ENCODE results near the gene AKIRIN1.
"Not testable (repeated sequence)": the region's sequence is repeated elsewhere in the genome, so short reads cannot be mapped to it uniquely, and the experiment has no call there.

AKIRIN1 gene

GRCh38 chr1:38973659-38974437 lies 17.2 kb upstream of the AKIRIN1 start:
- Histone ChIP-seq H4K91ac (ENCODE audit: low read length) (no peak overlapping the region), H3K23ac (ENCODE audit: low read length in 2 of 2) (no peak overlapping the region), H3K36me3 (ENCODE audit: control insufficient read depth in 1 of 2, insufficient read depth in 2 of 2, low read depth in 1 of 2, low read length in 2 of 2) (no peaks in the 10 kb centered on the region), H4K8ac (ENCODE audit: low read length) (no peak overlapping the region), H2AFZ (ENCODE audit: low read depth, low read length) (no peak overlapping the region), H3K4me2 (ENCODE audit: low read length, poor library complexity, severe bottlenecking) (no peak overlapping the region), H3K27ac (ENCODE audit: low read length, poor library complexity, severe bottlenecking) (no peak overlapping the region), H2BK12ac (ENCODE audit: low read length in 2 of 2) (no peak overlapping the region), H2BK15ac (ENCODE audit: low read depth, poor library complexity, severe bottlenecking) (no peak overlapping the region), H3K27me3 (ENCODE audit: control insufficient read depth in 1 of 2, insufficient read depth in 1 of 2, low read length in 2 of 2) (no peaks in the 10 kb centered on the region), H3K18ac (ENCODE audit: low read depth in 1 of 2, low read length in 2 of 2) (no peak overlapping the region), H3K9ac (ENCODE audit: low read length) (no peak overlapping the region), H3K4me3 (ENCODE audit: insufficient read depth in 1 of 2, low read depth in 1 of 2, low read length in 2 of 2) (no peak overlapping the region), H3K79me1 (replicated peaks; ENCODE audit: low read length, poor library complexity, severe bottlenecking) (no peaks in the 10 kb centered on the region), H3K9me3 (ENCODE audit: control insufficient read depth, low read length) (peaks cover 6% of the 10 kb centered on the region), H3K4ac (ENCODE audit: low read depth in 1 of 2, low read length in 2 of 2) (no peak overlapping the region), H3K4me1 (ENCODE audit: control insufficient read depth, insufficient read depth, low read depth, low read length) (no peaks in the 10 kb centered on the region), H2BK120ac (ENCODE audit: low read depth, low read length) (no peak overlapping the region), H2BK5ac (ENCODE audit: low read depth, low read length, poor library complexity, severe bottlenecking) (no peak overlapping the region), H2AK5ac (ENCODE audit: low read length, severe bottlenecking) (no peak overlapping the region), H3K14ac (ENCODE audit: low read length in 2 of 2) (no peak overlapping the region)
- DNase-seq, result no peak
- WGBS, result 86% methylated on average over 10 of the region's 13 CpGs

GRCh38 chr1:38977399-38978244 lies 13.5 kb upstream of the AKIRIN1 start:
- not testable (repeated sequence) for H3K4me3 ChIP-seq (ENCODE audit: insufficient read depth in 1 of 2, low read depth in 1 of 2, low read length in 2 of 2); H2AFZ ChIP-seq (ENCODE audit: low read depth, low read length); H3K18ac ChIP-seq (ENCODE audit: low read depth in 1 of 2, low read length in 2 of 2); H3K9me3 ChIP-seq (ENCODE audit: control insufficient read depth, low read length); H3K4ac ChIP-seq (ENCODE audit: low read depth in 1 of 2, low read length in 2 of 2); H3K27me3 ChIP-seq (ENCODE audit: control insufficient read depth in 1 of 2, insufficient read depth in 1 of 2, low read length in 2 of 2); H3K36me3 ChIP-seq (ENCODE audit: control insufficient read depth in 1 of 2, insufficient read depth in 2 of 2, low read depth in 1 of 2, low read length in 2 of 2); DNase-seq; H3K79me1 ChIP-seq (replicated peaks; ENCODE audit: low read length, poor library complexity, severe bottlenecking); H3K4me2 ChIP-seq (ENCODE audit: low read length, poor library complexity, severe bottlenecking); H2AK5ac ChIP-seq (ENCODE audit: low read length, severe bottlenecking); H2BK5ac ChIP-seq (ENCODE audit: low read depth, low read length, poor library complexity, severe bottlenecking); H3K14ac ChIP-seq (ENCODE audit: low read length in 2 of 2); H4K91ac ChIP-seq (ENCODE audit: low read length); H3K4me1 ChIP-seq (ENCODE audit: control insufficient read depth, insufficient read depth, low read depth, low read length); H4K8ac ChIP-seq (ENCODE audit: low read length); H3K9ac ChIP-seq (ENCODE audit: low read length); H3K27ac ChIP-seq (ENCODE audit: low read length, poor library complexity, severe bottlenecking); H2BK15ac ChIP-seq (ENCODE audit: low read depth, poor library complexity, severe bottlenecking); H2BK120ac ChIP-seq (ENCODE audit: low read depth, low read length); H2BK12ac ChIP-seq (ENCODE audit: low read length in 2 of 2); H3K23ac ChIP-seq (ENCODE audit: low read length in 2 of 2)
- 95% methylated on average over 8 of the region's 12 CpGs for WGBS

GRCh38 chr1:38978245-38978542 lies 12.9 kb upstream of the AKIRIN1 start:
- not testable (repeated sequence) for H4K8ac ChIP-seq (ENCODE audit: low read length); H2BK12ac ChIP-seq (ENCODE audit: low read length in 2 of 2); H3K9ac ChIP-seq (ENCODE audit: low read length); H3K4me3 ChIP-seq (ENCODE audit: insufficient read depth in 1 of 2, low read depth in 1 of 2, low read length in 2 of 2); H3K4me2 ChIP-seq (ENCODE audit: low read length, poor library complexity, severe bottlenecking); H2AK5ac ChIP-seq (ENCODE audit: low read length, severe bottlenecking); H4K91ac ChIP-seq (ENCODE audit: low read length); H3K4me1 ChIP-seq (ENCODE audit: control insufficient read depth, insufficient read depth, low read depth, low read length); H3K27ac ChIP-seq (ENCODE audit: low read length, poor library complexity, severe bottlenecking); H3K79me1 ChIP-seq (replicated peaks; ENCODE audit: low read length, poor library complexity, severe bottlenecking); H3K9me3 ChIP-seq (ENCODE audit: control insufficient read depth, low read length); H3K36me3 ChIP-seq (ENCODE audit: control insufficient read depth in 1 of 2, insufficient read depth in 2 of 2, low read depth in 1 of 2, low read length in 2 of 2); H3K18ac ChIP-seq (ENCODE audit: low read depth in 1 of 2, low read length in 2 of 2); DNase-seq; H3K14ac ChIP-seq (ENCODE audit: low read length in 2 of 2); H3K4ac ChIP-seq (ENCODE audit: low read depth in 1 of 2, low read length in 2 of 2); H2BK15ac ChIP-seq (ENCODE audit: low read depth, poor library complexity, severe bottlenecking); H3K23ac ChIP-seq (ENCODE audit: low read length in 2 of 2); H2AFZ ChIP-seq (ENCODE audit: low read depth, low read length); H3K27me3 ChIP-seq (ENCODE audit: control insufficient read depth in 1 of 2, insufficient read depth in 1 of 2, low read length in 2 of 2); H2BK5ac ChIP-seq (ENCODE audit: low read depth, low read length, poor library complexity, severe bottlenecking); H2BK120ac ChIP-seq (ENCODE audit: low read depth, low read length)
- WGBS, result 85% methylated on average over 6 of the region's 6 CpGs

- H2AFZ ChIP-seq (ENCODE audit: low read depth, low read length); H2BK15ac ChIP-seq (ENCODE audit: low read depth, poor library complexity, severe bottlenecking); H3K27me3 ChIP-seq (ENCODE audit: control insufficient read depth in 1 of 2, insufficient read depth in 1 of 2, low read length in 2 of 2); H4K8ac ChIP-seq (ENCODE audit: low read length); H3K14ac ChIP-seq (ENCODE audit: low read length in 2 of 2); H3K4ac ChIP-seq (ENCODE audit: low read depth in 1 of 2, low read length in 2 of 2); H3K27ac ChIP-seq (ENCODE audit: low read length, poor library complexity, severe bottlenecking); H3K9ac ChIP-seq (ENCODE audit: low read length); H3K9me3 ChIP-seq (ENCODE audit: control insufficient read depth, low read length); H3K23ac ChIP-seq (ENCODE audit: low read length in 2 of 2); H3K4me3 ChIP-seq (ENCODE audit: insufficient read depth in 1 of 2, low read depth in 1 of 2, low read length in 2 of 2); H3K36me3 ChIP-seq (ENCODE audit: control insufficient read depth in 1 of 2, insufficient read depth in 2 of 2, low read depth in 1 of 2, low read length in 2 of 2); H3K4me2 ChIP-seq (ENCODE audit: low read length, poor library complexity, severe bottlenecking); H4K91ac ChIP-seq (ENCODE audit: low read length); H3K79me1 ChIP-seq (replicated peaks; ENCODE audit: low read length, poor library complexity, severe bottlenecking); H2BK12ac ChIP-seq (ENCODE audit: low read length in 2 of 2); H3K4me1 ChIP-seq (ENCODE audit: control insufficient read depth, insufficient read depth, low read depth, low read length); H2BK120ac ChIP-seq (ENCODE audit: low read depth, low read length); H2AK5ac ChIP-seq (ENCODE audit: low read length, severe bottlenecking); DNase-seq; H2BK5ac ChIP-seq (ENCODE audit: low read depth, low read length, poor library complexity, severe bottlenecking); H3K18ac ChIP-seq (ENCODE audit: low read depth in 1 of 2, low read length in 2 of 2): not testable (repeated sequence)
- 60% methylated on average over 1 of the region's 1 CpG for WGBS
Measured at GRCh38 chr1:38979380-38979779, 11.7 kb upstream of the AKIRIN1 start.

Data from mesenchymal stem cell (in vitro differentiated cells and primary cell).